Superior temporal gyrus (tissue), 1 donor: ENCODE measurements around the gene NPW.
"Not testable (repeated sequence)": the region's sequence is repeated elsewhere in the genome, so short reads cannot be mapped to it uniquely, and the experiment has no call there.

Experiments used
- DNase-seq: peaks from one replicate; pipeline ENCODE4 v3.0.0-alpha.2; 2016; ENCODE audit errors: extremely low spot score

Gene NPW

GRCh38 chr16:2023092-2024031 lies 3.8 kb downstream of the NPW start:
- DNase-seq: peak; percentile 94

GRCh38 chr16:2024032-2024420 lies 4.4 kb downstream of the NPW start:
- no peak for DNase-seq

GRCh38 chr16:2025251-2025650 lies 5.7 kb downstream of the NPW start:
- no peak for DNase-seq

GRCh38 chr16:2025878-2026460 lies 6.4 kb downstream of the NPW start:
- DNase-seq: no peak

- no peak for DNase-seq
These were observed 7.0 kb downstream of the NPW start, which contains the start of gene NHERF2 for GRCh38 chr16:2026461-2027023. TSS of gene NHERF2 (plus strand) at chr16:2026902. CDS start at chr16:2027006, 104 bp downstream.

GRCh38 chr16:2027024-2028010 lies 7.7 kb downstream of the NPW start:
- no peak for DNase-seq

GRCh38 chr16:2028146-2028545 lies 8.6 kb downstream of the NPW start:
- no peak for DNase-seq

- DNase-seq: no peak
These were observed 9.1 kb downstream of the NPW start for GRCh38 chr16:2028620-2029220.

- DNase-seq: no peak
These were observed 9.8 kb downstream of the NPW start for GRCh38 chr16:2029350-2029749.

GRCh38 chr16:2030036-2030435 lies 10.5 kb downstream of the NPW start:
- DNase-seq: no peak

- no peak for DNase-seq
These were observed 11.5 kb downstream of the NPW start for GRCh38 chr16:2031081-2031577.

GRCh38 chr16:2032285-2033056 lies 12.9 kb downstream of the NPW start:
- DNase-seq: peak; percentile 50

GRCh38 chr16:2033057-2033908 lies 13.7 kb downstream of the NPW start:
- peak; percentile 93 for DNase-seq

GRCh38 chr16:2033909-2034695 lies 14.5 kb downstream of the NPW start:
- DNase-seq: not testable (repeated sequence)

GRCh38 chr16:2034696-2035430 lies 15.3 kb downstream of the NPW start:
- DNase-seq: no peak

GRCh38 chr16:2035431-2036199 lies 16.0 kb downstream of the NPW start:
- DNase-seq: no peak
